ENCODE results near the gene ZNRF1. TPM values are rescaled to one million over a fixed set of nuclear protein-coding genes. Genes with fewer than 3 reads are reported as not detected.
A peak's percentile ranks its signal among the peaks of the same experiment; 100 is the strongest.

ZNRF1 gene
- total and polyA plus RNA-seq, 7 donors, result 10.6 to 33.0 (median 16.9) TPM

- Histone ChIP-seq H3K27me3 (no peaks in the 10 kb centered on the region), H3K36me3 (peaks cover 0 to 5% (median 2%) of the 10 kb centered on the region in 4 donors), H3K4me3 (no peak overlapping the region), H3K9me3 (no peaks in the 10 kb centered on the region), H3K4me1 (peaks cover 0 to 57% (median 46%) of the 10 kb centered on the region in 4 donors), H3K27ac (peak overlapping the region in 3 of 4 donors; percentile 49 to 60 (median 53))
- 81 to 90% methylated on average over 15 of the region's 15 CpGs for WGBS, 2 donors
- no peak for TF ChIP-seq CTCF (IDR thresholded peaks at IDR 0.05)
- TF ChIP-seq POLR2AphosphoS5 (IDR thresholded peaks at IDR 0.05), result no peak
- TF ChIP-seq EP300 (IDR thresholded peaks at IDR 0.05), result no peak
- no peak for TF ChIP-seq POLR2A (IDR thresholded peaks at IDR 0.05)
- no peak for DNase-seq
- intact Hi-C loops (cut with DNase I), result no loop called here
Measured at GRCh38 chr16:75097941-75098901, 99.4 kb downstream of the ZNRF1 start.

GRCh38 chr16:75099075-75099667 is 100.3 kb downstream of the ZNRF1 start:
- peak overlapping the region in 3 of 4 donors; percentile 49 to 60 (median 53) for H3K27ac ChIP-seq
- intact Hi-C loops (cut with DNase I), result no loop called here

GRCh38 chr16:75099738-75100602 is 101.1 kb downstream of the ZNRF1 start:
- Histone ChIP-seq H3K9me3 (no peaks in the 10 kb centered on the region), H3K27ac (peak overlapping the region in 3 of 4 donors; percentile 49 to 60 (median 53)), H3K4me3 (no peak overlapping the region), H3K4me1 (peaks cover 0 to 75% (median 58%) of the 10 kb centered on the region in 4 donors), H3K27me3 (no peaks in the 10 kb centered on the region), H3K36me3 (peaks cover 0 to 3% (median 0%) of the 10 kb centered on the region in 4 donors)
- TF ChIP-seq POLR2AphosphoS5 (IDR thresholded peaks at IDR 0.05) (no peak), CTCF (IDR thresholded peaks at IDR 0.05) (no peak), POLR2A (IDR thresholded peaks at IDR 0.05) (no peak), EP300 (IDR thresholded peaks at IDR 0.05) (no peak)
- WGBS, 2 donors, result 65 to 86% methylated on average over 16 of the region's 16 CpGs
- intact Hi-C loops (cut with DNase I), result loop anchor here (10.0 kb wide), 1 partner anchor 55 kb away; no protein-coding TSS in a partner anchor
- no peak for DNase-seq

More at GRCh38 chr16:75099075-75099667, 100.3 kb downstream of the ZNRF1 start:
- TF ChIP-seq POLR2A (IDR thresholded peaks at IDR 0.05) (no peak), POLR2AphosphoS5 (IDR thresholded peaks at IDR 0.05) (no peak)
- Histone ChIP-seq H3K4me1 (peaks cover 0 to 67% (median 50%) of the 10 kb centered on the region in 4 donors), H3K36me3 (peaks cover 0 to 5% (median 2%) of the 10 kb centered on the region in 4 donors), H3K9me3 (no peaks in the 10 kb centered on the region), H3K27me3 (no peaks in the 10 kb centered on the region), H3K4me3 (no peak overlapping the region)
- 79 to 86% methylated on average over 8 of the region's 8 CpGs for WGBS, 2 donors
- DNase-seq, result no peak

- peak overlapping the region in 3 of 4 donors; percentile 49 to 60 (median 53) for H3K27ac ChIP-seq
- H3K9me3 ChIP-seq, result no peaks in the 10 kb centered on the region
- TF ChIP-seq CTCF (IDR thresholded peaks at IDR 0.05) (no peak), EP300 (IDR thresholded peaks at IDR 0.05) (no peak), POLR2AphosphoS5 (IDR thresholded peaks at IDR 0.05) (no peak), POLR2A (IDR thresholded peaks at IDR 0.05) (no peak)
- no peak overlapping the region for H3K4me3 ChIP-seq
- H3K27me3 ChIP-seq, result no peaks in the 10 kb centered on the region
- peaks cover 0 to 80% (median 65%) of the 10 kb centered on the region in 4 donors for H3K4me1 ChIP-seq
- intact Hi-C loops (cut with DNase I), result loop anchor here (10.0 kb wide), 1 partner anchor 56 kb away; no protein-coding TSS in a partner anchor
- 89 to 93% methylated on average over 3 of the region's 3 CpGs for WGBS, 2 donors
- no peak for DNase-seq
- H3K36me3 ChIP-seq, result no peaks in the 10 kb centered on the region
Measured at GRCh38 chr16:75100603-75100990, 101.8 kb downstream of the ZNRF1 start.
